ENCODE data around the gene MAGI2.

The MAGI2 gene

GRCh38 chr7:79453558-79454360, at the start of gene MAGI2:
Gene MAGI2 (minus strand): TSS chr7:79453667. CDS start chr7:79453320, 347 bp downstream.
- no peak for DNase-seq (ENCODE audit: low read depth)

- DNase-seq (ENCODE audit: low read depth): no peak
Observed at GRCh38 chr7:79502151-79502550, 48.7 kb upstream of the MAGI2 start.

GRCh38 chr7:79500759-79501158, 47.3 kb upstream of the MAGI2 start:
- no peak for DNase-seq (ENCODE audit: low read depth)

- DNase-seq (ENCODE audit: low read depth): no peak
Observed at GRCh38 chr7:79497728-79498127, 44.3 kb upstream of the MAGI2 start.

- DNase-seq (ENCODE audit: low read depth): no peak
Observed at GRCh38 chr7:79495544-79496272, 42.2 kb upstream of the MAGI2 start.

GRCh38 chr7:79494046-79494445, 40.6 kb upstream of the MAGI2 start:
- DNase-seq (ENCODE audit: low read depth): no peak

- no peak for DNase-seq (ENCODE audit: low read depth)
Observed at GRCh38 chr7:79489371-79489770, 35.9 kb upstream of the MAGI2 start.

- DNase-seq (ENCODE audit: low read depth): no peak
Observed at GRCh38 chr7:79478386-79478785, 24.9 kb upstream of the MAGI2 start.

GRCh38 chr7:79475455-79475854, 22.0 kb upstream of the MAGI2 start:
- DNase-seq (ENCODE audit: low read depth): no peak

GRCh38 chr7:79471699-79472098, 18.2 kb upstream of the MAGI2 start:
- DNase-seq (ENCODE audit: low read depth): no peak

GRCh38 chr7:79471283-79471682, 17.8 kb upstream of the MAGI2 start:
- DNase-seq (ENCODE audit: low read depth): no peak

- DNase-seq (ENCODE audit: low read depth): no peak
Observed at GRCh38 chr7:79465551-79465950, 12.1 kb upstream of the MAGI2 start.

GRCh38 chr7:79464051-79464450, 10.6 kb upstream of the MAGI2 start:
- DNase-seq (ENCODE audit: low read depth): no peak

- no peak for DNase-seq (ENCODE audit: low read depth)
Observed at GRCh38 chr7:79462390-79462789, 8.9 kb upstream of the MAGI2 start.

GRCh38 chr7:79461660-79462059, 8.2 kb upstream of the MAGI2 start:
- no peak for DNase-seq (ENCODE audit: low read depth)

GRCh38 chr7:79459381-79459780, 5.9 kb upstream of the MAGI2 start:
- no peak for DNase-seq (ENCODE audit: low read depth)

- no peak for DNase-seq (ENCODE audit: low read depth)
Observed at GRCh38 chr7:79458796-79459195, 5.3 kb upstream of the MAGI2 start.

- DNase-seq (ENCODE audit: low read depth): no peak
Observed at GRCh38 chr7:79455173-79455790, 1.8 kb upstream of the MAGI2 start.

- DNase-seq (ENCODE audit: low read depth): no peak
Observed at GRCh38 chr7:79454361-79454960, 994 bp upstream of the MAGI2 start.

- DNase-seq (ENCODE audit: low read depth): no peak
Observed at GRCh38 chr7:79453266-79453557, 255 bp downstream of the MAGI2 start.

- DNase-seq (ENCODE audit: low read depth): no peak
Observed at GRCh38 chr7:79452495-79453265, 787 bp downstream of the MAGI2 start.

- DNase-seq (ENCODE audit: low read depth): no peak
Observed at GRCh38 chr7:79452032-79452494, 1.4 kb downstream of the MAGI2 start.
